CD4-positive, alpha-beta memory T cell (primary cell): ENCODE results near the gene ABCG2. TPM values are rescaled to one million over a fixed set of nuclear protein-coding genes. Genes with fewer than 3 reads are reported as not detected.

ENCODE experiments used
- CTCF ChIA-PET: fragments of 350-600 bp; sonication (Branson Sonifier 250); formaldehyde crosslinking; loops from one replicate; lab custom pipeline; 2021; ENCODE audit warnings: inconsistent platforms; ENCODE audit not compliant: partially characterized antibody; lab: Charles Lee
- POLR2A ChIA-PET: fragments of 350-600 bp; sonication (Branson Sonifier 250); formaldehyde crosslinking; loops from one replicate; lab custom pipeline; 2021; ENCODE audit not compliant: partially characterized antibody; lab: Charles Lee
- DNase-seq, 5 donors: peaks; one replicate each; pipeline versions ENCODE4 v3.0.0 to v3.0.0-alpha.2; 2020 to 2022; ENCODE audit warnings: mixed read lengths in 1 of 5
- H3K27ac ChIP-seq: one replicate; pipeline ENCODE4 v1.7.0; 2013; ENCODE audit warnings: low read depth, low read length
- H3K27me3 ChIP-seq: 2 replicates; pipeline ENCODE4 v1.7.0; 2013; ENCODE audit warnings: mild to moderate bottlenecking, low read length, moderate library complexity; ENCODE audit not compliant: insufficient read depth
- H3K36me3 ChIP-seq: 2 replicates; pipeline ENCODE4 v1.7.0; 2013; ENCODE audit warnings: mild to moderate bottlenecking, low read length, moderate library complexity; ENCODE audit not compliant: insufficient read depth
- H3K4me1 ChIP-seq: 2 replicates; pipeline ENCODE4 v1.7.0; 2013; ENCODE audit warnings: mild to moderate bottlenecking, low read length, moderate library complexity; ENCODE audit not compliant: insufficient read depth
- H3K4me3 ChIP-seq, 2 donors: one replicate each; pipeline ENCODE4 v1.7.0; 2013; ENCODE audit warnings: low read length in 2 of 2, mild to moderate bottlenecking in 1 of 2
- H3K9me3 ChIP-seq, 2 donors: one replicate each; pipeline ENCODE4 v1.7.0; 2013; ENCODE audit warnings: low read length in 2 of 2, control low read depth in 1 of 2; ENCODE audit not compliant: control insufficient read depth in 1 of 2
- H3K27ac Mint-ChIP-seq, 7 donors: one replicate each; pipeline ENCODE4 v1.8.0; 2020 to 2021; ENCODE audit warnings: mixed read lengths in 7 of 7, mild to moderate bottlenecking in 6 of 7, inconsistent platforms in 3 of 7, moderate library complexity in 3 of 7
- H3K27me3 Mint-ChIP-seq, 2 donors: one replicate each; pipeline ENCODE4 v1.8.0; 2020 to 2021; ENCODE audit warnings: mixed read lengths in 2 of 2
- H3K36me3 Mint-ChIP-seq, 2 donors: one replicate each; pipeline ENCODE4 v1.8.0; 2020 to 2021; ENCODE audit warnings: mixed read lengths in 2 of 2, inconsistent platforms in 1 of 2, mild to moderate bottlenecking in 1 of 2
- H3K4me1 Mint-ChIP-seq, 4 donors: one replicate each; pipeline ENCODE4 v1.8.0; 2020 to 2021; ENCODE audit warnings: mixed read lengths in 4 of 4, mild to moderate bottlenecking in 1 of 4
- H3K4me3 Mint-ChIP-seq, 8 donors: one replicate each; pipeline ENCODE4 v1.8.0; 2020 to 2021; ENCODE audit warnings: mixed read lengths in 8 of 8, mild to moderate bottlenecking in 7 of 8, moderate library complexity in 6 of 8, inconsistent platforms in 3 of 8
- H3K9me3 Mint-ChIP-seq, 8 donors: one replicate each; pipeline ENCODE4 v1.8.0; 2020 to 2021; ENCODE audit warnings: mixed read lengths in 8 of 8, mild to moderate bottlenecking in 5 of 8, inconsistent platforms in 3 of 8, moderate library complexity in 1 of 8
- intact Hi-C: fragments of 100-400 bp; cut with micrococcal nuclease; formaldehyde crosslinking; loops from one replicate; pipeline ENCODE4 v1.15.1; 2023
- polyA plus RNA-seq, 2 donors: library from polyadenylated mRNA; unstranded; fragments of 300-500 nt; fragmentation: Illumina TruSeq; gene quantifications; one replicate each; pipeline ENCODE4 v1.2.3, GENCODE V29; 2021
- total RNA-seq, 2 experiments: library from RNA; stranded (reverse); gene quantifications; one replicate each; pipeline ENCODE4 v1.2.3, GENCODE V29; 2021

The ABCG2 gene
- total and polyA plus RNA-seq, 4 experiments from 2014 or later: 0.44 to 1.4 (median 0.71) TPM

DNA sequence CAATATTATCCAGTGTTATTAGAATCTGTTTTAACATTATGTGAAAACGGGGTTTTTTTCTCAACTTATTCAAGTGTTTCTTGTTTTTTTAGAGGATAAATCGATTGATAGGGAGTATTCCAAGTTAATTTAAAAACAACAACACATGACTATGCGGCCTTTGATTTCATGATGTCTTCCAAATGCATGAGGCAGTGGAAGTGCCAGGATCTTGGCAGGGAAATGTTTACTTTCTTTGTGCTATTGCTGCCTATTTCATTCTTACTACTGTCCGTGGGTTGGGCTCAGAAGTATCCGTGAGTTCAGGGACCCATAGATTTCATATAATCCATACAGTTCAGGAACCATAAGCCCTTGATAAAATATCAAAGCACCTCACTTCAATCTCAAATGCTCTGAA lies 64.6 kb downstream of the ABCG2 start:
- Mint-ChIP-seq H3K27ac (no peak overlapping the region), H3K27me3 (peaks cover 0 to 1% of the 10 kb centered on the region in 2 donors), H3K9me3 (no peaks in the 10 kb centered on the region), H3K4me1 (no peaks in the 10 kb centered on the region), H3K4me3 (no peak overlapping the region), H3K36me3 (no peaks in the 10 kb centered on the region)
- no peaks in the 10 kb centered on the region for H3K4me1 ChIP-seq
- no peaks in the 10 kb centered on the region for H3K27me3 ChIP-seq
- H3K9me3 ChIP-seq: no peaks in the 10 kb centered on the region
- no peak overlapping the region for H3K27ac ChIP-seq
- H3K36me3 ChIP-seq: no peaks in the 10 kb centered on the region
- CTCF ChIA-PET: no interaction called here
- POLR2A ChIA-PET: no interaction called here
- DNase-seq: no peak
- intact Hi-C loops: no loop called here
- H3K4me3 ChIP-seq: no peak overlapping the region

DNA sequence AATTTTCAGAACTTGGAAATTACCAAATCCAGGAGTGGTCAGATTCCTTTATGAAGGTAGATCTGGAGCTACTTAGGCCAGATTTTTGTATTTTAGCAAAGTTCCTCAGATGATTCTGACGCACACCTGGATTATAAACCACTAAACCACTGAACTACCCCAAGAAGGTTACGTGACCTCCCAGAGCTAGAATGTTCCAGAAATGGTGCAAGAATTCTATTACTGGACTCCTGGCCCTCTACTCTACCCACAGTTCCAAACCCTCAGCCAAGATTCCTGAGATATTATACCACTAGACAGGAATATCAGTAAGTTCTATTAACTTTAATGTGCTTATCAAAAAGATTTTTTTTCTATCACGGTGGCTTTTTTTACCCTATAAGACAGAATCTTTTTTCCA lies 67.1 kb downstream of the ABCG2 start:
- peaks cover 1 to 3% of the 10 kb centered on the region in 2 donors for H3K27me3 Mint-ChIP-seq
- H3K4me3 Mint-ChIP-seq: no peak overlapping the region
- intact Hi-C loops: no loop called here
- no peaks in the 10 kb centered on the region for H3K9me3 ChIP-seq
- no peaks in the 10 kb centered on the region for H3K27me3 ChIP-seq
- no peak overlapping the region for H3K27ac ChIP-seq
- no peak overlapping the region for H3K4me3 ChIP-seq
- H3K4me1 ChIP-seq: no peaks in the 10 kb centered on the region
- H3K4me1 Mint-ChIP-seq: no peaks in the 10 kb centered on the region
- no peaks in the 10 kb centered on the region for H3K36me3 ChIP-seq
- no peak overlapping the region for H3K27ac Mint-ChIP-seq
- ChIA-PET CTCF (no interaction called here), POLR2A (no interaction called here)
- H3K9me3 Mint-ChIP-seq: no peaks in the 10 kb centered on the region
- DNase-seq: no peak
- H3K36me3 Mint-ChIP-seq: no peaks in the 10 kb centered on the region

DNA sequence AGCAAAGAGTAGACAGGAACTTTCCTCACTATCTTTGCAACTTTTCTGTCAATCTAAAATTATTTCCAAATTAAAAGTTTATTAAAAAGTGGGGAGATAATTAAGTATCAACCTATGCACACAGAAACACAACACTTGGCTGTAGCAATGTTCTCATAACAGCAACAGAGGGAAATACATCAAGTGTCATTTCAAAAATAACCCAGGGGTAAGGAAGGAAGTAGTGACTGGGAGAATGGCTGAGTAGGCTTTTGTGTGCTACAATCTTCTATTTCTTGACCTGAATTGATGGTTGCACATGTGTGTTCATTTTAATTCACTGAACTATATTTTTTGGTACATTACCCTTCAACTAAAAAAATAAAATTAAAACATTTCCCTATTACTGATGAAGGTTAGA lies 67.5 kb downstream of the ABCG2 start:
- Histone ChIP-seq H3K27ac (no peak overlapping the region), H3K9me3 (no peaks in the 10 kb centered on the region), H3K4me1 (no peaks in the 10 kb centered on the region), H3K36me3 (no peaks in the 10 kb centered on the region), H3K4me3 (no peak overlapping the region), H3K27me3 (no peaks in the 10 kb centered on the region)
- no peak overlapping the region for H3K27ac Mint-ChIP-seq
- H3K9me3 Mint-ChIP-seq: no peaks in the 10 kb centered on the region
- DNase-seq: no peak
- H3K4me1 Mint-ChIP-seq: no peaks in the 10 kb centered on the region
- no peak overlapping the region for H3K4me3 Mint-ChIP-seq
- ChIA-PET CTCF (no interaction called here), POLR2A (no interaction called here)
- H3K27me3 Mint-ChIP-seq: peaks cover 1 to 3% of the 10 kb centered on the region in 2 donors
- intact Hi-C loops: no loop called here
- no peaks in the 10 kb centered on the region for H3K36me3 Mint-ChIP-seq

DNA sequence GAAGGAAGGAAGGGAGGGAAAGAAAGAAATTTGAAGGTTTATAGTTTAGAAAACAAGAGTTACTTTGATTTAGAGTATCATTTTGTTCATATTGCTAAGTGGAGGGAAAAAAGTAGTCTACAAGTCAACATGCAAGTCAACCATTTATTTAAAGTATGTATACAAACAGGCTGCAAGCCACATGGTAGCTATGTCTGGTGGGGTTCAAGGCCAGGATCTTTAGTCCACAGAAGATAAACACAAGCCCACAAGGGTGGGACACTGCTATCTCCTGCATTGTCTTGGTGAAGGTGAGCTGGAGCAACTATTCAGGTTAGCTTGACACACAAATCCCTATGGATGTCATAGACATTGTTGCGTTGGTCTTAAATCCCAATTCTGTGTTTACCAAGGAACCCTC lies 71.4 kb downstream of the ABCG2 start:
- H3K4me1 ChIP-seq: no peaks in the 10 kb centered on the region
- intact Hi-C loops: no loop called here
- no peaks in the 10 kb centered on the region for H3K9me3 ChIP-seq
- H3K36me3 ChIP-seq: no peaks in the 10 kb centered on the region
- Mint-ChIP-seq H3K27me3 (peaks cover 0 to 3% of the 10 kb centered on the region in 2 donors), H3K9me3 (no peaks in the 10 kb centered on the region), H3K4me1 (no peaks in the 10 kb centered on the region), H3K36me3 (no peaks in the 10 kb centered on the region), H3K4me3 (no peak overlapping the region), H3K27ac (peak overlapping the region in 1 of 7 donors; percentile 69)
- no peak overlapping the region for H3K27ac ChIP-seq
- DNase-seq: no peak
- no peak overlapping the region for H3K4me3 ChIP-seq
- ChIA-PET CTCF (no interaction called here), POLR2A (no interaction called here)
- no peaks in the 10 kb centered on the region for H3K27me3 ChIP-seq

DNA sequence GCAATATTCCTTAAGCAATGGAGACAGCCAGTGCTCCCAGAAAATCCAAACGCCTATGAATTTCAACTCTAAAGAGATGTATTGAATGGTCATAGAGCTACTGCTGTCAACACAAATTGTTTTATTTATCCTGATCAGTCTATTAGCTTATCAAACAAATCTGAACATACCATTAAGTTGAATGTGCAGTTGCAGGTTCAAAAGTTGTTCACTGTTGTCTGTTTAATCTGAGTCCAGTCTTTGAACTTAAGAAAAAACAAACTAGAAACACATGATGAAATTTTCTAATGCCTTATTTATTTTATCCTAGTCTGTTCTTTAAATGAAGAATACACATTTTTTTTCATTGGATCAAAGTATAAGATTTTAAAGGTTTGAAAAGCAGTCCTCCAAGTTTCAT lies 77.8 kb downstream of the ABCG2 start:
- intact Hi-C loops: no loop called here
- no peaks in the 10 kb centered on the region for H3K27me3 ChIP-seq
- no peaks in the 10 kb centered on the region for H3K36me3 ChIP-seq
- Mint-ChIP-seq H3K27ac (no peak overlapping the region), H3K9me3 (no peaks in the 10 kb centered on the region), H3K36me3 (peaks cover 4 to 13% of the 10 kb centered on the region in 2 donors), H3K4me1 (peaks cover 0 to 2% (median 0%) of the 10 kb centered on the region in 4 donors), H3K4me3 (no peak overlapping the region), H3K27me3 (no peaks in the 10 kb centered on the region)
- ChIA-PET CTCF (no interaction called here), POLR2A (no interaction called here)
- no peaks in the 10 kb centered on the region for H3K9me3 ChIP-seq
- DNase-seq: no peak
- H3K4me3 ChIP-seq: no peak overlapping the region
- H3K4me1 ChIP-seq: no peaks in the 10 kb centered on the region
- no peak overlapping the region for H3K27ac ChIP-seq

DNA sequence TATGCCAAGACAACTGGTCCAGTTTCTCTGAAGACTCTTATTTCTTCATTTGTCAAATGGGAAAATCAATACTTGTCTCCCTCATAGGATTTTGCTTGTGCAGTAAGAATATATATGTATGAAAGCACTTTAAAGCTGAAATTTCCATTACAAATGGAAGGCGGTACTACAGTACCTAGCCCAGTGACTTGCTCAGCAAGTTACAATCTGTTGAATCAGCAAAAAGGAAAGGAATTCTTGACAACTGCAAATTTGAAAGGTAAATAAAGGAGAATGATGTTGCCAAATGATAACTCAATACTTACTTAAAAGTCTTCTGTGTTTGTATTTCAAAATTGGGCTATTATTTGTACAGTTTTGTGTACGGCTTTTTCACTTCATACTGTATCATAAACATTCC lies 79.9 kb downstream of the ABCG2 start:
- Histone ChIP-seq H3K27ac (no peak overlapping the region), H3K36me3 (no peaks in the 10 kb centered on the region), H3K27me3 (no peaks in the 10 kb centered on the region), H3K9me3 (no peaks in the 10 kb centered on the region), H3K4me1 (no peaks in the 10 kb centered on the region), H3K4me3 (no peak overlapping the region)
- Mint-ChIP-seq H3K4me1 (peaks cover 0 to 2% (median 0%) of the 10 kb centered on the region in 4 donors), H3K27me3 (no peaks in the 10 kb centered on the region), H3K36me3 (peaks cover 13 to 30% of the 10 kb centered on the region in 2 donors), H3K4me3 (no peak overlapping the region), H3K9me3 (no peaks in the 10 kb centered on the region), H3K27ac (no peak overlapping the region)
- ChIA-PET CTCF (no interaction called here), POLR2A (no interaction called here)
- intact Hi-C loops: no loop called here
- no peak for DNase-seq

DNA sequence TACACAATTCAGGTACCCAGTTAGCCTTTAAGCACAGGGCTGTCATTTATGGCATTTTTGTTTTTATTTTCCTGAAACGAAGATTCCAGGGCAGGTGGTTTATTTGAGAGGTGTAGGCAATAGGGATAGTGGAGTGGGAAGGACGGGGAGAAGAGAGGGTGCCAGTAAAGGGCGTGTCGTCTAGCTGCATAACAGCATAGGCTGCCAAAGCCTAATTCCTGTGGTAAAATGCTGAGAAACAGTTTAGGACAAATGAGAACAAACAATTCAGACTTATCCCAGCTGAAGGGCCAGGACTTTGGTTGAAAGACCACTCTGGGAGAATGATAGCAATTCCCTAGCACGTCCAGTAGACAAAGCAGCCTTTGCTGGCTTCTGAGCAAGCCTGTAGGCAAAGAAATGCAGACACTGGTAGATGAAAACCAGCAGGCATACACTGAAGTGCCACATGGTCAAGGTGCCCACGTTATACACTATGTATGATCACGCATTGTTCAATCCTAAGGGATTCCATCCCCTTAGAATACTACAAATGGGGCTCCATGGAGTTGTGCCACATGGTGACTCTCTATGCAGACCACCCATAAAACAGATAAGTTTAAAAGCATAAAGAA lies 80.4 kb downstream of the ABCG2 start:
- H3K27me3 Mint-ChIP-seq: no peaks in the 10 kb centered on the region
- CTCF ChIA-PET: no interaction called here

More for the DNA sequence above, 80.4 kb downstream of the ABCG2 start:
- H3K4me1 Mint-ChIP-seq: peaks cover 0 to 2% (median 0%) of the 10 kb centered on the region in 4 donors
- Histone ChIP-seq H3K36me3 (no peaks in the 10 kb centered on the region), H3K9me3 (no peaks in the 10 kb centered on the region), H3K4me1 (no peaks in the 10 kb centered on the region), H3K27me3 (no peaks in the 10 kb centered on the region), H3K4me3 (no peak overlapping the region), H3K27ac (no peak overlapping the region)
- intact Hi-C loops: no loop called here
- no peaks in the 10 kb centered on the region for H3K9me3 Mint-ChIP-seq
- DNase-seq: no peak
- no peak overlapping the region for H3K4me3 Mint-ChIP-seq
- peaks cover 13 to 30% of the 10 kb centered on the region in 2 donors for H3K36me3 Mint-ChIP-seq
- POLR2A ChIA-PET: no interaction called here
- no peak overlapping the region for H3K27ac Mint-ChIP-seq
